Activated CD8-positive, alpha-beta T cell treated with anti-CD3 and anti-CD28 coated beads for 36 hours (primary cell): Measurements from ENCODE around the gene KRTAP10-9. TPM values are rescaled to one million over a fixed set of nuclear protein-coding genes. Genes with fewer than 3 reads are reported as not detected.

ENCODE experiments used
- ATAC-seq: fragments of 200-7000 bp; cut with Tn5 transposase; one replicate; pipeline ENCODE4 v1.10.0; 2021; ENCODE audit warnings: mild to moderate bottlenecking, moderate library complexity
- CTCF ChIA-PET: fragments of 350-600 bp; sonication (Branson Sonifier 250); formaldehyde crosslinking; loops from one replicate; lab custom pipeline; 2021; ENCODE audit warnings: antibody characterized with exemption; lab: Charles Lee
- POLR2A ChIA-PET: fragments of 350-600 bp; sonication (Branson Sonifier 250); formaldehyde crosslinking; loops from one replicate; lab custom pipeline; 2021; ENCODE audit warnings: antibody characterized with exemption; lab: Charles Lee
- DNase-seq: peaks from one replicate; pipeline ENCODE4 v3.0.0-alpha.2; 2020
- H3K27ac Mint-ChIP-seq: one replicate; pipeline ENCODE4 v1.8.0; 2021; ENCODE audit warnings: mild to moderate bottlenecking, mixed read lengths
- H3K27me3 Mint-ChIP-seq: one replicate; pipeline ENCODE4 v1.8.0; 2021; ENCODE audit warnings: mixed read lengths
- H3K36me3 Mint-ChIP-seq: one replicate; pipeline ENCODE4 v1.8.0; 2021; ENCODE audit warnings: low read depth, mixed read lengths
- H3K4me1 Mint-ChIP-seq: one replicate; pipeline ENCODE4 v1.8.0; 2021; ENCODE audit warnings: low read depth, mixed read lengths
- H3K4me3 Mint-ChIP-seq: one replicate; pipeline ENCODE4 v1.8.0; 2021; ENCODE audit warnings: mild to moderate bottlenecking, moderate library complexity, mixed read lengths
- H3K9me3 Mint-ChIP-seq: one replicate; pipeline ENCODE4 v1.8.0; 2021; ENCODE audit warnings: mixed read lengths
- intact Hi-C: fragments of 100-400 bp; cut with micrococcal nuclease; formaldehyde crosslinking; loops from one replicate; pipeline ENCODE4 v1.10.0; 2022
- total RNA-seq, 2 experiments: library from RNA; stranded (reverse); gene quantifications; one replicate each; pipeline ENCODE4 v1.2.3, GENCODE V29; 2021
- TF ChIP-seq, protein P1 (sequence below): fragments of 200-600 bp; IDR thresholded peaks from one replicate; pipeline ENCODE4 v1.8.0; 2022; ENCODE audit warnings: antibody characterized with exemption, mild to moderate bottlenecking

Gene KRTAP10-9
- total RNA-seq, 2 experiments from 2014 or later = not detected

DNA sequence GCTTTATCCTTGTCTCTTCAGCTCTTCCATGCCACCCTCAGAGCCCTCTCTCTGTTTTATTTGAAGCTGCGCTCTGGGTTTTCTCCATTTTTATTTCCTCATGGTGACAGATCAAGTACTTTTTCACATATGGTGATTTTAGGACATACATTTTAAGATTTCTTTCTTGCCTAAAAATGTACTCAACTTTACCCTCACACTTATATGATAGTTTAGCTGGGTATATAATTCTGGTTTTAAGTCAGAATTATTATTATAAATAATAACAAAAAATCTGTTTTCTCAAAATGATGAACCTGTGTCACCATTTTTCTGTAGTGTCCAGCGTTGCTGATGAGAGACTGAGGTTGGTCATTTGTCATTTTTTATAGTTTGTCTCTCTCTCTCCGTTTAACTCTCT lies 45.7 kb upstream of the KRTAP10-9 start:
- Mint-ChIP-seq H3K4me1 (peaks cover 6% of the 10 kb centered on the region), H3K9me3 (peaks cover 25% of the 10 kb centered on the region), H3K27ac (no peak overlapping the region), H3K36me3 (peaks cover 9% of the 10 kb centered on the region), H3K27me3 (no peaks in the 10 kb centered on the region), H3K4me3 (no peak overlapping the region)
- ChIA-PET CTCF (interaction anchor here (1.5 kb wide), 1 partner anchor 161 kb away, joined by 5 read pairs; no protein-coding TSS in a partner anchor), POLR2A (interaction anchor here (1.3 kb wide), 1 partner anchor 13 kb away, joined by 4 read pairs; no protein-coding TSS in a partner anchor)
- intact Hi-C loops = no loop called here
- no peak for ATAC-seq
- TF ChIP-seq, protein P1, sequence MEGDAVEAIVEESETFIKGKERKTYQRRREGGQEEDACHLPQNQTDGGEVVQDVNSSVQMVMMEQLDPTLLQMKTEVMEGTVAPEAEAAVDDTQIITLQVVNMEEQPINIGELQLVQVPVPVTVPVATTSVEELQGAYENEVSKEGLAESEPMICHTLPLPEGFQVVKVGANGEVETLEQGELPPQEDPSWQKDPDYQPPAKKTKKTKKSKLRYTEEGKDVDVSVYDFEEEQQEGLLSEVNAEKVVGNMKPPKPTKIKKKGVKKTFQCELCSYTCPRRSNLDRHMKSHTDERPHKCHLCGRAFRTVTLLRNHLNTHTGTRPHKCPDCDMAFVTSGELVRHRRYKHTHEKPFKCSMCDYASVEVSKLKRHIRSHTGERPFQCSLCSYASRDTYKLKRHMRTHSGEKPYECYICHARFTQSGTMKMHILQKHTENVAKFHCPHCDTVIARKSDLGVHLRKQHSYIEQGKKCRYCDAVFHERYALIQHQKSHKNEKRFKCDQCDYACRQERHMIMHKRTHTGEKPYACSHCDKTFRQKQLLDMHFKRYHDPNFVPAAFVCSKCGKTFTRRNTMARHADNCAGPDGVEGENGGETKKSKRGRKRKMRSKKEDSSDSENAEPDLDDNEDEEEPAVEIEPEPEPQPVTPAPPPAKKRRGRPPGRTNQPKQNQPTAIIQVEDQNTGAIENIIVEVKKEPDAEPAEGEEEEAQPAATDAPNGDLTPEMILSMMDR = no peak
- no peak for DNase-seq

- Mint-ChIP-seq H3K4me1 (peaks cover 6% of the 10 kb centered on the region), H3K4me3 (no peak overlapping the region), H3K27me3 (peaks cover 5% of the 10 kb centered on the region), H3K9me3 (peaks cover 19% of the 10 kb centered on the region), H3K36me3 (peaks cover 4% of the 10 kb centered on the region), H3K27ac (no peak overlapping the region)
- no peak for ATAC-seq
- intact Hi-C loops = no loop called here
- CTCF ChIA-PET = interaction anchor here (1.5 kb wide), 1 partner anchor 160 kb away, joined by 5 read pairs; no protein-coding TSS in a partner anchor
- POLR2A ChIA-PET = interaction anchor here (1.3 kb wide), 1 partner anchor 14 kb away, joined by 4 read pairs; no protein-coding TSS in a partner anchor
- TF ChIP-seq, protein P1 = no peak
- no peak for DNase-seq
Measured at GRCh38 chr21:44582055-44582454, 44.8 kb upstream of the KRTAP10-9 start.

DNA sequence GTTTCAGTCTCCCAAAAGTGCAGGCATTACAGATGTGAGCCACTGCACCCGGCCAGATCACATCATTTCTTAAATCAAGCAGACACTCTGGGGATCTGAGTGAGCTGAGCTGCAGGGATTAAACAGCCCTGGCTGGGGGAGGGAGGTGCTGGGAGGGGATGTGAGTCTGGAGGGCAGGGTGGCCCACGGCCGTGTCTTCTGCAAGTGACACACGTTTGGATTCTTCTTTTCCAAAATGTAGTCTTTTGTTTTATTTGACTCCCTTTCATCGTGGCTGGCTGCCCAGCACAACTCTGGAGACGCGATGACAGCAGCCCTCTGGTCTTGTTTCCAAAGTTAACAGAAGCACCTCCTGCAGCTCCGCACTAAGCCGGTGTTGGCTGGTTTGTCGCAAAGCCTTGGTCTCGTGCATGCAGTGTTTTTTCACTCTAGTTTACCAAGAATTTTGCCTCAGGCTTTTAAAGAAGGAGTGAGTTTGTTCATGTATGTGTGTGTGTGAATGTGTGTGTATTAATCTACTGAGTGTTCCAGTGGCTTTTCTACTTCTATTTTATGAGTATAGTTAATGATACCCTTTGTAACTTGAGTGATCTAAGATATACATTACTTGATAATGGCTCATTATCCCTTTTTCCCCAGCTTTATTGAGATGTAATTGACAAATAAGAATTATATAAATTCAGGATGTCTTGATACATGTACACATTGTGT lies 43.6 kb upstream of the KRTAP10-9 start:
- Mint-ChIP-seq H3K4me3 (no peak overlapping the region), H3K27me3 (peaks cover 5% of the 10 kb centered on the region), H3K4me1 (peaks cover 6% of the 10 kb centered on the region), H3K9me3 (peaks cover 12% of the 10 kb centered on the region), H3K36me3 (no peaks in the 10 kb centered on the region), H3K27ac (no peak overlapping the region)
- DNase-seq (no peak), ATAC-seq (no peak)
- TF ChIP-seq, protein P1 = no peak
- CTCF ChIA-PET = interaction anchor here (1.2 to 1.3 kb wide), 2 partner anchors 36 to 210 kb away, joined by 3 to 4 read pairs; no protein-coding TSS in a partner anchor
- intact Hi-C loops = no loop called here
- POLR2A ChIA-PET = no interaction called here

GRCh38 chr21:44583800-44584147 lies 43.1 kb upstream of the KRTAP10-9 start:
- H3K9me3 Mint-ChIP-seq = peaks cover 12% of the 10 kb centered on the region
- TF ChIP-seq, protein P1 = no peak
- peaks cover 5% of the 10 kb centered on the region for H3K27me3 Mint-ChIP-seq
- ChIA-PET POLR2A (no interaction called here), CTCF (interaction anchor here (1.2 to 1.5 kb wide), 3 partner anchors 9 to 210 kb away, joined by 3 to 4 read pairs (median 4); no protein-coding TSS in a partner anchor)
- peak; percentile 53 for DNase-seq
- no peak overlapping the region for H3K4me3 Mint-ChIP-seq
- H3K4me1 Mint-ChIP-seq = peaks cover 6% of the 10 kb centered on the region
- ATAC-seq = peak; percentile 74
- intact Hi-C loops = no loop called here
- no peak overlapping the region for H3K27ac Mint-ChIP-seq
- no peaks in the 10 kb centered on the region for H3K36me3 Mint-ChIP-seq

GRCh38 chr21:44585892-44586291 lies 41.0 kb upstream of the KRTAP10-9 start:
- H3K9me3 Mint-ChIP-seq = peaks cover 6% of the 10 kb centered on the region
- H3K27me3 Mint-ChIP-seq = peaks cover 7% of the 10 kb centered on the region
- TF ChIP-seq, protein P1 = no peak
- intact Hi-C loops = no loop called here
- POLR2A ChIA-PET = no interaction called here
- H3K27ac Mint-ChIP-seq = no peak overlapping the region
- no peaks in the 10 kb centered on the region for H3K36me3 Mint-ChIP-seq
- ATAC-seq (no peak), DNase-seq (no peak)
- peaks cover 6% of the 10 kb centered on the region for H3K4me1 Mint-ChIP-seq
- H3K4me3 Mint-ChIP-seq = no peak overlapping the region
- CTCF ChIA-PET = no interaction called here
